Measurements from ENCODE around the gene AFAP1L2.

DNA sequence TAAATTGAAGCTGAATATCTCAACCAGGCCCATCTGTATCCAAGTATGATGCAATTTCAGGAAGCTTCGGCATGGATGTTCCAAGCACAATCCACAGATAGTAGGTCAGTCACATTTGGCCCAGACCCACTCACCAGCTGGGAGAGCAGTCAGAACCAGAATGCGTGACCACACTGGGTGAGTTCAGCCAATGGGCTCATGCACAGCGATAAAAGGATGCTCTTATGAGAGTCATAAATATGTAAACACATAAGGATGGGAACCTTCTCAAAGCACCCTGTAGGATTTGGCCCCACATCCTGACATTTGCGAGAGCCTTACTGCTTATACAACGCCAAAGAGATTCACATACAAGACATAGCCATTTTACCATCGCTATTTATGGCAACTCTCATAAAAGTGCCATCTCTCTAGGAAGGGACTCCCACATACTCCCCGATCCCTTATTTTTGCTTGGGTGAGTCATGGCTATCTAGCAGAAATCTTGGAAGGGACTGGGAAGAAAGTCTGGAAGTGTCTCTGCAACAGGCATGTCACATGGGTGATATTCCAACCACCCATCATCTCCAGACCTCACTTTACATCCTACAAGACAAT is 3.0 kb downstream of the AFAP1L2 start:
- TF ChIP-seq, protein P1, sequence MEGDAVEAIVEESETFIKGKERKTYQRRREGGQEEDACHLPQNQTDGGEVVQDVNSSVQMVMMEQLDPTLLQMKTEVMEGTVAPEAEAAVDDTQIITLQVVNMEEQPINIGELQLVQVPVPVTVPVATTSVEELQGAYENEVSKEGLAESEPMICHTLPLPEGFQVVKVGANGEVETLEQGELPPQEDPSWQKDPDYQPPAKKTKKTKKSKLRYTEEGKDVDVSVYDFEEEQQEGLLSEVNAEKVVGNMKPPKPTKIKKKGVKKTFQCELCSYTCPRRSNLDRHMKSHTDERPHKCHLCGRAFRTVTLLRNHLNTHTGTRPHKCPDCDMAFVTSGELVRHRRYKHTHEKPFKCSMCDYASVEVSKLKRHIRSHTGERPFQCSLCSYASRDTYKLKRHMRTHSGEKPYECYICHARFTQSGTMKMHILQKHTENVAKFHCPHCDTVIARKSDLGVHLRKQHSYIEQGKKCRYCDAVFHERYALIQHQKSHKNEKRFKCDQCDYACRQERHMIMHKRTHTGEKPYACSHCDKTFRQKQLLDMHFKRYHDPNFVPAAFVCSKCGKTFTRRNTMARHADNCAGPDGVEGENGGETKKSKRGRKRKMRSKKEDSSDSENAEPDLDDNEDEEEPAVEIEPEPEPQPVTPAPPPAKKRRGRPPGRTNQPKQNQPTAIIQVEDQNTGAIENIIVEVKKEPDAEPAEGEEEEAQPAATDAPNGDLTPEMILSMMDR (IDR thresholded peaks at IDR 0.05), result no peak
- no peak for TF ChIP-seq POLR2A (IDR thresholded peaks at IDR 0.05)

All from body of pancreas (tissue), 4 donors.